NCI-H1105 treated with DMSO at 0.1 percent for 48 hours (cell line): Measurements from ENCODE around the gene RPP38.

Experiments used
- DNase-seq: peaks from one replicate; lab custom pipeline; 2025; lab: John Stamatoyannopoulos, UW

Gene RPP38

DNA sequence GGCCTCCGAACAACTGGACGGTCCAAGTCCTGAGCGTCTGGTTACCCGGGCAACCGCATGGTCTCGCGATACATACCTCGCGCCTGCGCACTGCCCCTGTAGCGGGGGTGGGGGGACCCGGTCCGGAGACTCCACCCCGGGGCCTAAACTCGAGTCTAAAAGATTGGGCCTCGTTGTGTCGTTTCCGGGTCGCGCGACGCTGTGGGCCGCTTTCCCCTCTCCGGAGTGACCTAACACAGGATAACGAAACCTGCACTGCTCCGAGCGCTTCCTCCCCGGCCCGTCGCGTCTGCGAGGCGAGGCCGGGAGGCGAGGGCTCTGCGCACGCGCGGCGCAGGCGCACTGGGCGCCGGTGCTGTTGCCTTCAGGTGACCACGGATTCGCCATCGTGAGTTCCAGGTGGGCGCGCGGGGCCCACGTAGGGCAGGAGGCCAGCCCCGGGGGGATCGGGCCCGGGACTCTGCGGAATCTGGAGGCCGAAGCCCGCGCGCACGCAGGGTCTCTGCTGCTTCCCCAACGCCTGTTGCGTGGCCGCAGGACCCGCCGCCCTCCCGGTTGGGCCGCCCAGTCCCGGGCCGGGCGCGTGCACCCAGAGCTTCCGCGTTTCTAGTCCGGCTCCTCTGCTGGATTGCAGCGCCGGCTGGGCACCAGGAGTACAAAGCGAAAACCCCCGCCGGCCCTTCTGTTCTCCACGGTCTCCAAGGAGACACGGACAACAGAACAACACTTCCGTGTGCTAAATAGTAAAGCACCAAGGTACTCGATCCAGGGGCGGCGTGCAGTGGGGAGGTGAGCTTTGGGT is at the start of gene RPP38:
Gene RPP38 (plus strand): TSS at position 345 of the 802 bp plus-strand sequence. CDS start 5,960 bp downstream, outside the sequence.
- DNase-seq: peak; percentile 81

DNA sequence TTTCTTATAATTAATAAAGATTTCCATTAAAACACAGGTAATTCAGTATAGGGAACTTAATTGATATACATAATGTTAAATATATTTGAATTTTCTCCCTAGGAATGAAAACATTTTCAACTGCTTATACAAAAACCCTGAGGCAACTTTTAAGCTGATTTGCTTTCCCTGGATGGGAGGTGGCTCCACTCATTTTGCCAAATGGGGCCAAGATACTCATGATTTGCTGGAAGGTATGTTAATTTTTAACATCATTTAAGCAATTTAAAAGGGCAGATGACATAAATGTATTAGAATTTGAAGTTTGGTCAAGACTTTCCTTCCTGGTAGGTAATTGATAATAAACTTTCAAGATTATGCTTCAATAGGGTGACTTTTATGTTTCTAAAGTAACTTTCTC is 47.6 kb upstream of the RPP38 start:
- no peak for DNase-seq

DNA sequence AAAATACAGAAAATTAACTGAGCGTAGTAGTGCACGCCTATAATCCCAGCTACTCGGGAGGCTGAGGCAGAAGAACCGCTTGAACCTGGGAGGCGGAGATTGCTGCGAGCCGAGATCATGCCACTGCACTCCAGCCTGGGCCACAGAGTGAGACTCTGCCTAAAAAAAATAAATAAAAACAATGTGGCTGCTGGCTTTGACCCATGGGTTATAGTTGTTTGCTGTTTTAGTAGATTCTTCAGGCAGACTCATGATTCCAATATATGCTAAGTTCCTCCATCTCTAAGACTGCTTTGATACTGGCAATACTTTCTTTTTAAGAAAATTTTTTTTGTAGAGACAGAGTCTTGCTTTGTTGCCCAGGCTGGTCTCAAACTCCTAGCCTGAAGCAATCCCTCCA is 45.0 kb upstream of the RPP38 start:
- DNase-seq: no peak

- DNase-seq: no peak
Observed at GRCh38 chr10:15053061-15053460, 44.1 kb upstream of the RPP38 start.

GRCh38 chr10:15058689-15059088 is 38.5 kb upstream of the RPP38 start:
- DNase-seq: no peak

- DNase-seq: no peak
Observed at GRCh38 chr10:15059914-15060313, 37.2 kb upstream of the RPP38 start.

DNA sequence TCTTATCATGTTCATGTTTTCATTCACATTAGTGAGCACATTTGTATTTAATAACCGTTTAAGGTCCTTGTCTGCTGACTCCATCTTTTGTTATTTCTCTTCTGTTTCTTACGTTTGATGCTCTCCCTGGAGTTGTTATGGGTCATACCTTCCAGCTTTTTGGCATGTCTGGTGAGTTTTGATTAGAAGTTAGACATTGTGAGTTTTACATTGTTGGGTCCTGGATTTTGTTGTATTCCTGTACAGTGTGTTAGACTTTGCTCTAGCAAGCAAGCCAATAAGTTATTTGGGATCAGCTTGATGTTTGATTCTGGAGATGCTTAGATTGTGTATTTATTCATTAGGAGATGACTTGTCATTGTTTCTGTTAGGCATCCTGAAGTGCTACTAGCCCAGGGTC is 36.5 kb upstream of the RPP38 start:
- DNase-seq: no peak

DNA sequence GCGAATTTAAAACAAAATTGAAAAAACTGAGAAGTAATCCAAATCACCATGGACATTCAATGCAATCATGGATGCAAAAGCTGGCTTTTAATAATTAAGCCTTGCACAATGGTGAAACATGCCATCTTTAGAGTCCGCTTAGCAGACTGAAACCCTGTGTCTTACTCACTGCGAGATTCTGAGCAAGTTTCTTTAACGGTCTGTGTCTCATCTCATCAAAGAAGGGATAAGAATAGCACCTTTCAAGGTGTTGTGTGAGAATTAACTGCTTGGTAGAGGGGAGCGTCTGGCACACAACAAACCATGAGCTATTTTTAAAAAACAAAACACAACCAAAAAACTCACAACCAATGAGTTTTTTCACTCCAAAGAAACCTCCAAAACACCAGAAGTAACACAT is 30.0 kb upstream of the RPP38 start:
- DNase-seq: no peak

DNA sequence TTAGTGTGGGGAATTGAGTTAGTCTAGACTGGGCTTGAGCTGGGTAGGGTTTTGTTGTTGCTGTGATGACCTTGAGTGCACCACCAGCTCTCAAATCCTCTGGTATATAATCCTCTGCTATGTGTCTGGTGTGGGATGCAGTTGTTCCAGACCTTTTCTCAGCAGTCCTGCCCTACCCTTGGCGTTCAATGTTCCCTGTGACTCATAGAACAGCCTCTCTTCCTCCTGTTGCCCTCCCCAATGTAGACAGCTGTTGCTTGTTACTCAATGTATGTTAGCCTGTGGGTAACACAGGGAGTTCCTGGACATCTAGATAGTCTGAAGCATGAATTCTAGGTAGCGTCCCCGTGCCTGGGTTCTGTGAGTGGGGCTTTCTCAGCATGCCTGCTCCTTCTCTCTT is 28.4 kb upstream of the RPP38 start:
- DNase-seq: no peak

- no peak for DNase-seq
Observed at GRCh38 chr10:15069230-15069629, 27.9 kb upstream of the RPP38 start.

DNA sequence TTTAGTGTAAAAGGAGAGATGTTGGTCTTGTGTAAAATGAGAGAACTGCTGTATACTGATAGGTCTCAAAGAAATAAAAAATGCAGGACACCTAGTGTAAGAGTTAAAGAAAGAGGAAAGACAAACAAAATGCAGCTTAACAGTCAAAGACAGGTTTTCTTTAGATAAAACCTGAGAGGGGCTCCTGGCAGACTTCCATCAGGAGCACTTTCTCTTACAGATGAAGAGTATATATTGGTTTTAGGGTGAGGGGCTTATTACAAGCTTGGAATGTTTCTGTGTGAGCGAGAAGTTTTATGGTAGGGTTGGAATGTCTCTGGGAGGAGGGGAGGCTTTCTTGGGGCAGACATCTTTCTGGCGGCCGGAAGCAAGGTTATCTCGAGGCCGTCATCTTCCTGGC is 24.8 kb upstream of the RPP38 start:
- DNase-seq: no peak

GRCh38 chr10:15075421-15075820 is 21.7 kb upstream of the RPP38 start:
- no peak for DNase-seq

GRCh38 chr10:15083674-15084501 is 13.3 kb upstream of the RPP38 start:
- DNase-seq: no peak

- DNase-seq: peak; percentile 10
Observed at GRCh38 chr10:15084502-15084922, 12.6 kb upstream of the RPP38 start.

GRCh38 chr10:15088428-15089261 is 8.5 kb upstream of the RPP38 start, which contains the start of gene ACBD7:
Gene ACBD7 (minus strand): TSS chr10:15088776. CDS start chr10:15088728, 48 bp downstream.
- peak; percentile 75 for DNase-seq

- DNase-seq: no peak
Observed at GRCh38 chr10:15091418-15091817, 5.7 kb upstream of the RPP38 start.

GRCh38 chr10:15092855-15093408 is 4.2 kb upstream of the RPP38 start:
- no peak for DNase-seq

- DNase-seq: no peak
Observed at GRCh38 chr10:15096661-15097010, 519 bp upstream of the RPP38 start.

GRCh38 chr10:15099886-15100285 is 2.7 kb downstream of the RPP38 start:
- DNase-seq: no peak

DNA sequence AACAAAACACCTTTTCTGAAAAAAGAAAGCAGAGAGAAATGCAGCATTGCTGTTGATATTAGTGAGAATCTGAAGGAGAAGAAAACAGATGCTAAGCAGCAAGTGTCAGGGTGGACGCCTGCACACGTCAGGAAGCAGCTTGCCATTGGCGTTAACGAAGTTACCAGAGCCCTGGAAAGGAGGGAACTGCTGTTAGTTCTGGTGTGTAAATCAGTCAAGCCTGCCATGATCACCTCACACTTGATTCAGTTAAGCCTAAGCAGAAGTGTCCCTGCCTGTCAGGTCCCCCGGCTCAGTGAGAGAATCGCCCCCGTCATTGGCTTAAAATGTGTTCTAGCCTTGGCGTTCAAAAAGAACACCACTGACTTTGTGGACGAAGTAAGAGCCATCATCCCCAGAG is 6.4 kb downstream of the RPP38 start:
- no peak for DNase-seq

DNA sequence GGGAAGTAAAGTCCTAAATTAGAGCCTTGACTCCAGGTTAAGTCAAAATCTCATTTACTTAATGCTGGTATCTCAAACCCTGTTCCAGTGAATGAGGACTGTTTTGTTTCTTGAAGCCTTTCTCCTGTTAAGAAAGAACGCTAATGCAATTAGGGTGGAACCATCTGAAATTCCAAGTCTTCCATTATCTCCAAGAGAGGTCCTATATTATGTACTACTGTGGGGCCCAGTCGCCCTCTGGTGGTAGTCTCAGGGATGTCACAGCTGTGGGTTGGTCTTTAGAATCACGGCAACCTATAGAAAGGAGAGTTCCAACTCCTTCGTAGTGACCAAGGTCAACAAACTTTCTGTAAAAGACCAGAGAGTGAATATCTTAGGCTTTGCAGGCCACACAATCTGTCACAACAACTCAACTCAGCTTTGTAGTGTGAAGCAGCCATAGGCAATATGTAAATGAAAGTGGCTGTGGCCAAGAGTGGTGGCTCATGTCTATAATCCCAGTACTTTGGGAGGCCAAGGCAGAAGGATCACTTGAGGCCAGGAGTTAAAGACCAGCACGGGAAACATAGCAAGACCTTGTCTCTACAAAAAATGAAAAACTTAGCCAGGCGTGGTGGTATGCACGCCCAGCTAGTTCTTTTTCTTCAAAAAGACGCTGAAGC is 9.3 kb downstream of the RPP38 start:
- peak; percentile 10 for DNase-seq
